Neutrophil (primary cell): Measurements from ENCODE around the gene LRRC4C.

ENCODE experiments used
- H3K27ac ChIP-seq: fragments of 200-600 bp; sonication (generic); 2 replicates; pipeline ENCODE4 v1.5.1; 2016; ENCODE audit warnings: mild to moderate bottlenecking, moderate library complexity
- H3K27me3 ChIP-seq: fragments of 200-600 bp; sonication (generic); 2 replicates; pipeline ENCODE4 v1.6.0; 2016; ENCODE audit warnings: mild to moderate bottlenecking
- H3K36me3 ChIP-seq: fragments of 200-600 bp; sonication (generic); 2 replicates; pipeline ENCODE4 v1.5.1; 2017
- H3K4me1 ChIP-seq, 2 experiments: fragments of 200-600 bp in 1 of 2; sonication (generic) in 1 of 2; 1 replicate in 1 of 2; 2 replicates in 1 of 2; pipeline versions ENCODE4 v1.5.1 to v1.6.1; 2013 to 2016; ENCODE audit warnings: low read depth in 1 of 2, low read length in 1 of 2, mild to moderate bottlenecking in 1 of 2, moderate library complexity in 1 of 2; ENCODE audit not compliant: control insufficient read depth in 1 of 2, insufficient read depth in 1 of 2
- H3K4me3 ChIP-seq, 2 experiments: fragments of 200-600 bp in 1 of 2; sonication (generic) in 1 of 2; 1 replicate in 1 of 2; 2 replicates in 1 of 2; pipeline ENCODE4 v1.5.1; 2013 to 2016; ENCODE audit warnings: low read depth in 1 of 2, low read length in 1 of 2, mild to moderate bottlenecking in 1 of 2, moderate library complexity in 1 of 2
- H3K9me3 ChIP-seq: fragments of 200-600 bp; sonication (generic); 2 replicates; pipeline ENCODE4 v1.5.1; 2016
- TF ChIP-seq, protein P1 (sequence below): fragments of 200-600 bp; sonication (generic); IDR thresholded peaks from 2 replicates; pipeline ENCODE4 v1.5.1; 2016; ENCODE audit warnings: antibody characterized with exemption

Gene LRRC4C

DNA sequence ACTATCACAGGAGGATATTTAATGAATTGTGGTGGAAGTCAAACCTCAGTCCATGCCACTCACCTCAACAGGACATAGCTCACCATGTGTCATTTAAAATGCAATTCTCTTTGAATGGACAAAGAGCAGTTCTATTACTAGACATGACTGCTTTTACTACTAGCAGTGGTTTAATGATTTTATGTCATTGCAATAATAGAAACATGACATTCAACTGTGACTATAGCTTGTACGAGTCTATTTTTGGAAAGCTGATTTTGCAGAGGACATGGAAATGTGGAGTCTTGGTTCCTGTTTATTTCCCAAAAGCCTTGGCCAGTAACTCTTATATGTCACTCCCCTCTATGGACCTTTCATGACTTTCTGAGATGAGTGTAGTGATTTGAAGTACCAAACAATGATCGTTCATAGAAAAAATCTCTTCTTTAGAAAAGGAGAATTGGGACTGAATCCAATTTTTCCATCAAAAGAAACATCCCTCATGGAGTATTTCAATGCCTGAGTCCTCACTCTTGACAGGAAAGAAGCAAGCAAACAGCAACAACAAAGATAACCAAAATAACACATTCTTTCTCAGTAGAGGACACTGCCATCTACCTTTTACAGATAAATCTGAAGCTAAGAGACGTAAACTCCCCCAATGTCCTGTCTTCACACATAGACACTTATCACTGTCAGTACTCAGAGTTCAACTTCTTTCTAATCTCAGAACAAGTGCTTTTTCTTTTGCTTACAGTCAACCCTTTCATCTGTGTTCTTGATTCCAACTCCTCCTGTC lies 233.4 kb downstream of the LRRC4C start:
- H3K9me3 ChIP-seq = no peaks in the 10 kb centered on the region
- H3K27ac ChIP-seq = no peak overlapping the region
- H3K4me1 ChIP-seq = no peaks in the 10 kb centered on the region
- H3K27me3 ChIP-seq = no peaks in the 10 kb centered on the region
- TF ChIP-seq, protein P1, sequence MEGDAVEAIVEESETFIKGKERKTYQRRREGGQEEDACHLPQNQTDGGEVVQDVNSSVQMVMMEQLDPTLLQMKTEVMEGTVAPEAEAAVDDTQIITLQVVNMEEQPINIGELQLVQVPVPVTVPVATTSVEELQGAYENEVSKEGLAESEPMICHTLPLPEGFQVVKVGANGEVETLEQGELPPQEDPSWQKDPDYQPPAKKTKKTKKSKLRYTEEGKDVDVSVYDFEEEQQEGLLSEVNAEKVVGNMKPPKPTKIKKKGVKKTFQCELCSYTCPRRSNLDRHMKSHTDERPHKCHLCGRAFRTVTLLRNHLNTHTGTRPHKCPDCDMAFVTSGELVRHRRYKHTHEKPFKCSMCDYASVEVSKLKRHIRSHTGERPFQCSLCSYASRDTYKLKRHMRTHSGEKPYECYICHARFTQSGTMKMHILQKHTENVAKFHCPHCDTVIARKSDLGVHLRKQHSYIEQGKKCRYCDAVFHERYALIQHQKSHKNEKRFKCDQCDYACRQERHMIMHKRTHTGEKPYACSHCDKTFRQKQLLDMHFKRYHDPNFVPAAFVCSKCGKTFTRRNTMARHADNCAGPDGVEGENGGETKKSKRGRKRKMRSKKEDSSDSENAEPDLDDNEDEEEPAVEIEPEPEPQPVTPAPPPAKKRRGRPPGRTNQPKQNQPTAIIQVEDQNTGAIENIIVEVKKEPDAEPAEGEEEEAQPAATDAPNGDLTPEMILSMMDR = no peak
- H3K4me3 ChIP-seq = no peak overlapping the region
- no peaks in the 10 kb centered on the region for H3K36me3 ChIP-seq

DNA sequence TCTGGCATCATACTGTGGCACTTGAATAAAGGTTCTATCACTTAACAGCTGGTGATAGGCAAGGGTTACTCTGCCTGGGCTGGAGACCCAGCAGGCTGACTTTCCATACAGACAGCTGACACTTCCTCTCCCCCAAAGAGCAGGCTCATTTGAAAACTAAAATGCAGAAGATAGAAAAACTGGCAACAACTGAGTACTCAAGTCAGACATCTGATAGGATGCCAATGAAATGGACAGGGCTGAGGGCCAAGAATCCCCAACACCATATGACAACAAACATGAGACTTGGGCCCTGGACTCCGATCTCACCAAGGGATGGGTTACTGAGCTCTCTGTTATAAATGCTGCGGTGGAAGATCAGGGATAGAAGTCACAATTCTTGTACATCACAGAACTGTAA lies 237.2 kb downstream of the LRRC4C start:
- TF ChIP-seq, protein P1 = no peak
- H3K36me3 ChIP-seq = no peaks in the 10 kb centered on the region

DNA sequence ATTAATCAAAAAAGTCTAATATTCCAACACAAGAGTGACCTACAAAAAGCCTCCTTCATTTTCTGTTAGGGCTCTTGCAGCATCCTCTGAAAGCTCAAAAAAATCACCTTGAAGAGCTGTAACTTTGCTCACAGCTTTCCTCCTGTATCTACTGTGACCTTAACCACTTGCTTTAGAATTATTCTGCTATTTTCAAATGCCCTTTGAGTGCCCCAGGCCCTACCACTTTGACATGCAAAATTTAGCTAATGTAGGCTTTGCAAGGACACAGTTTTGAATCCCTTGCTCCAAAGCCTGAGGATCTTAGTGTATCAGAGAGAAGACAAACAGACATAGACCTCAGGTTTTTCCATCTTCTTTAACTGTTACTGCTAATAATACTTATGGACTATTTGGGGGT lies 253.1 kb downstream of the LRRC4C start:
- no peaks in the 10 kb centered on the region for H3K9me3 ChIP-seq
- no peaks in the 10 kb centered on the region for H3K27me3 ChIP-seq
- no peaks in the 10 kb centered on the region for H3K36me3 ChIP-seq
- TF ChIP-seq, protein P1 = no peak
- no peak overlapping the region for H3K27ac ChIP-seq
- H3K4me3 ChIP-seq = no peak overlapping the region
- no peaks in the 10 kb centered on the region for H3K4me1 ChIP-seq

More for the DNA sequence above, 237.2 kb downstream of the LRRC4C start:
- H3K9me3 ChIP-seq = no peaks in the 10 kb centered on the region
- H3K4me1 ChIP-seq = no peaks in the 10 kb centered on the region
- H3K4me3 ChIP-seq = no peak overlapping the region
- no peak overlapping the region for H3K27ac ChIP-seq
- H3K27me3 ChIP-seq = no peaks in the 10 kb centered on the region

DNA sequence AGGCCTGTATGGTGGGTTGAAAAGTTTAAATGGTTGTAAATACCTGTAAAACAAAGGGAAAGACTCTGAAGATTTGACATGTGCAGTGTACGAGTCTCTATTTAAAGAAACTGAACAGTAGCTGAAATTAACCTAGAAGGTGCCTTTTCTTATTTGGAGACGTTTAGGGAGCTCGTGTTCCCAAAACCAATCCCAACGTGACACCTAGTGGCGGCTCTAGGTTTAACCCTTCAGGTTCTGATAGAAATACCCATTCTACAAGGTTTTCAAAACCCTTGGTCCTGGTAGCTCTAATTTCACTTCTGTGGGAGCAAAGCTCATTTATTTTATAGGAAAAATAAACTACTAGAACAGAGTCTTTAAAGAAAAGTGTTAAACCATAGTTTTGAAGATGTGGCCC lies 258.3 kb downstream of the LRRC4C start:
- TF ChIP-seq, protein P1 = no peak
- Histone ChIP-seq H3K27me3 (no peaks in the 10 kb centered on the region), H3K27ac (no peak overlapping the region), H3K36me3 (no peaks in the 10 kb centered on the region), H3K4me3 (no peak overlapping the region), H3K4me1 (no peaks in the 10 kb centered on the region), H3K9me3 (no peaks in the 10 kb centered on the region)

DNA sequence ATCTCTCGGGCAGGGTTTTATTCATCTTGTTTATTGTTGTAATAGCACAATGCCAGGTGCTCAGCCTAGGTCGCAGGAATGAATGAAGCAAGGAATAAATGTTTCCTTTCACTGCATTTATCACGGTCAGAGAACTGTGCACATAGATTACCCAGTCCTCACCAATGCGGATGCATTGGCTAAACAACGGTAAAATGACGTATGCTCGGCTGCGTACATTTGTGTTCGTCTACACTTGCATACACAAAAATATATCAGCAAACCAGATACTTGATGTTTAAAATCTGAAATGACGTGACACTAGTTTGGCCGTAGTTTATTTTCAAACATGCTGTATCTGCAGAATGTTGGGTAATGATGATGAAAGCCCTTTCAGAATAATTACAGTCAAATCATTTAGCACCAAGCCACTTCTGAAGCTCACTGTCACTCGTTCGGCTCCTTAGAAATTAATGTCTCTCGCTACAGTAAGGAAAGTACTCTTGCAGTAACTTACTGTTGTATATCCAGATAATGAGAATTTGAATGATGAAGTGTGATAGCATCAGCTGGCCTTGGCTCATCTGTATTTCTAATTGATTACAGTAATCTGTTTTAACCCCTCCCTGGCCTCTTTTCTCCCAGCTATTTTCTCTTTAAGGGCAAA lies 268.9 kb downstream of the LRRC4C start:
- Histone ChIP-seq H3K27me3 (no peaks in the 10 kb centered on the region), H3K36me3 (no peaks in the 10 kb centered on the region), H3K27ac (no peak overlapping the region), H3K4me3 (no peak overlapping the region), H3K4me1 (no peaks in the 10 kb centered on the region), H3K9me3 (no peaks in the 10 kb centered on the region)
- TF ChIP-seq, protein P1 = no peak
